DND-41 (cell line): ENCODE measurements around the gene SLC7A11.

Experiments
- ATAC-seq: fragments of 200-7000 bp; cut with Tn5 transposase; 3 replicates; pipeline ENCODE4 v1.9.1; 2021; ENCODE audit warnings: low read depth; ENCODE audit not compliant: insufficient read depth
- DNase-seq: peaks from one replicate; pipeline ENCODE4 v3.0.0-alpha.2; 2020
- H2AFZ ChIP-seq: 2 replicates; pipeline ENCODE4 v1.6.0; 2012; ENCODE audit warnings: low read depth, low read length
- H3K27ac ChIP-seq: 2 replicates; pipeline ENCODE4 v1.5.1; 2012; ENCODE audit warnings: low read length, inconsistent platforms
- H3K27me3 ChIP-seq: fragments of 200-600 bp; sonication (generic); 2 replicates; pipeline ENCODE4 v1.6.0; 2012; ENCODE audit warnings: low read length, mild to moderate bottlenecking, inconsistent platforms; ENCODE audit not compliant: insufficient read depth, poor library complexity
- H3K36me3 ChIP-seq: 2 replicates; pipeline ENCODE4 v1.5.1; 2012; ENCODE audit warnings: low read length, inconsistent platforms; ENCODE audit not compliant: insufficient read depth
- H3K4me1 ChIP-seq: 2 replicates; pipeline ENCODE4 v1.5.1; 2012; ENCODE audit warnings: mild to moderate bottlenecking, low read length; ENCODE audit not compliant: insufficient read depth
- H3K4me2 ChIP-seq: 2 replicates; pipeline ENCODE4 v1.6.0; 2012; ENCODE audit warnings: mild to moderate bottlenecking, moderate library complexity, low read length, inconsistent platforms; ENCODE audit not compliant: insufficient read depth
- H3K4me3 ChIP-seq, 2 experiments: fragments of 200-600 bp in 1 of 2; shearing (Covaris generic) in 1 of 2; 2 replicates each; pipeline ENCODE4 v1.5.1; 2012 to 2016; ENCODE audit warnings: inconsistent platforms in 2 of 2, low read length in 2 of 2, mild to moderate bottlenecking in 2 of 2, low read depth in 1 of 2, moderate library complexity in 1 of 2
- H3K79me2 ChIP-seq: 2 replicates; pipeline ENCODE4 v1.6.0; 2012; ENCODE audit warnings: low read length, inconsistent platforms; ENCODE audit not compliant: insufficient read depth
- H3K9ac ChIP-seq: 2 replicates; pipeline ENCODE4 v1.6.0; 2012; ENCODE audit warnings: low read depth, mild to moderate bottlenecking, inconsistent platforms, low read length, moderate library complexity
- H3K9me3 ChIP-seq: 2 replicates; pipeline ENCODE4 v1.5.1; 2012; ENCODE audit warnings: low read length, moderate library complexity, mild to moderate bottlenecking, inconsistent platforms; ENCODE audit not compliant: insufficient read depth, severe bottlenecking
- H4K20me1 ChIP-seq: 2 replicates; pipeline ENCODE4 v1.6.0; 2012; ENCODE audit warnings: low read length; ENCODE audit not compliant: insufficient read depth
- CTCF ChIP-seq: IDR thresholded peaks from 2 replicates; pipeline ENCODE4 v1.5.1; 2012; ENCODE audit warnings: borderline replicate concordance, low read length, moderate library complexity, mild to moderate bottlenecking; ENCODE audit not compliant: poor library complexity, severe bottlenecking; ENCODE audit errors: extremely low read depth
- EZH2 ChIP-seq: IDR thresholded peaks from 3 replicates; pipeline ENCODE4 v1.6.1; 2012; ENCODE audit warnings: borderline replicate concordance, low read depth, mild to moderate bottlenecking, moderate library complexity, low read length, inconsistent platforms; ENCODE audit not compliant: severe bottlenecking

The SLC7A11 gene

GRCh38 chr4:138158746-138159297 is 83.3 kb downstream of the SLC7A11 start:
- Histone ChIP-seq H2AFZ (no peak overlapping the region), H3K27me3 (no peaks in the 10 kb centered on the region), H3K36me3 (no peaks in the 10 kb centered on the region), H3K9me3 (no peaks in the 10 kb centered on the region), H3K4me1 (no peaks in the 10 kb centered on the region), H3K4me3 (no peak overlapping the region), H4K20me1 (no peaks in the 10 kb centered on the region), H3K4me2 (no peak overlapping the region), H3K79me2 (no peaks in the 10 kb centered on the region), H3K9ac (no peak overlapping the region), H3K27ac (no peak overlapping the region)
- ATAC-seq = no peak
- TF ChIP-seq EZH2 = no peak
- TF ChIP-seq CTCF = no peak
- DNase-seq = no peak

DNA sequence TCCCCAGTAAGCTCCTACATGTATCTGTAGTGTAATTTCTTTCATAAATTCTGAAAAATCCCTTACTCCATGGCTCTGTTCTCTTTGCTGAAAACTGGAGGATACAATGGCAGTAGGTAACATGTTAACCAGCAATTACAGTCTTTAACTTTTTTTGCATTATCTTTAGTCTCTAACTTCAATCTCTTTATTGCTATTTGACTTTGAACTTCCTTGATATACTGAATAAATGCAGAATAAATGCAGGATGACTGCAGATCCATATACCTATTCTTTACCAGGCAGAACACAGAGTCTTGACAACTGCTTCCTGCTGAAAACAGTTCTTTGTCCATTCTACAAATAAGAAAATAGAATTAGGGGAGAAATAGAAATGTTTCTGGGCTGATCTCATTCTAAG is 101.3 kb downstream of the SLC7A11 start:
- no peak overlapping the region for H3K27ac ChIP-seq
- H3K27me3 ChIP-seq = no peaks in the 10 kb centered on the region
- H3K4me3 ChIP-seq = no peak overlapping the region
- no peak overlapping the region for H3K9ac ChIP-seq
- H3K9me3 ChIP-seq = no peaks in the 10 kb centered on the region
- no peaks in the 10 kb centered on the region for H3K36me3 ChIP-seq
- TF ChIP-seq CTCF (no peak), EZH2 (no peak)
- ATAC-seq (no peak), DNase-seq (no peak)
- no peaks in the 10 kb centered on the region for H3K4me1 ChIP-seq
- H4K20me1 ChIP-seq = no peaks in the 10 kb centered on the region
- no peak overlapping the region for H3K4me2 ChIP-seq
- no peak overlapping the region for H2AFZ ChIP-seq
- H3K79me2 ChIP-seq = no peaks in the 10 kb centered on the region

DNA sequence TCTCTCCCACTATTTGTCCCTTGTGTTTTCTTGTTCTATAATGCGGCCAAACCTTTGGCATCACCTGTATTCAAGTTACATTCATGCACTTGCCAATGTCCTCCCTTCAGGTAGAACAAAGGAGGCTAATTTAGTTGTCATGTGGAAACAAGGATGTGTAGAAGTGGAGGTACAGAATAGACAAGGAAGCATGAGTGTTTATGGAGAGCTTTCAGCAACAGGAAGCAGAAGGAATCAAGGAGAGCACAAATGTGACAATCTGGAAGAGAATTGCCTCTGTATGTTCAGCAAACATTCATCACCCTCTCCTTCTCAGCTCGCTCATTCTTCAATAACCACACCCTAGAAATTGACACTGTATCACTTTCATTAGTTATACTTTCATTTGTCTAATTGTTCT is 103.4 kb downstream of the SLC7A11 start:
- Histone ChIP-seq H3K79me2 (no peaks in the 10 kb centered on the region), H3K27me3 (no peaks in the 10 kb centered on the region), H4K20me1 (no peaks in the 10 kb centered on the region), H3K9ac (no peak overlapping the region), H3K27ac (no peak overlapping the region), H3K36me3 (no peaks in the 10 kb centered on the region), H3K4me1 (no peaks in the 10 kb centered on the region), H3K9me3 (no peaks in the 10 kb centered on the region), H2AFZ (no peak overlapping the region), H3K4me2 (no peak overlapping the region), H3K4me3 (no peak overlapping the region)
- ATAC-seq (no peak), DNase-seq (no peak)
- TF ChIP-seq CTCF (no peak), EZH2 (no peak)

DNA sequence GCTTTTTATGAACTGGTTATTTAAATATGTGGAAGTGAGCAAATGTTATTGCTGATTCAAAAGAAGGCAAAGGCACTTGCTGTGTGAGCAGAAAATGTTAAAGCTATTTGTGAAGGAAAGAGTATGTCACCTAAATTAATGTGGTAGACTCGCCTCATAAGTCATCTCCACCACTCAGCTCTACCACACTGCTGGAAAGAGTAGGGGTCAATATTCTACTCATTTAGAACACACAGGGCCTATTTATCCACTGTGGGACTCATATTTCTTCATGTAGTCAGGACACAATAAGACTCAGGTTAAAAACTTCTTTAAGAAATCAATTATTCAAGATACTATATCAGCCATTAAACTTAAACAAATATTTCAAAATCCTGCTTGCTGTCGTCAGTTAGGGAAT is 106.5 kb downstream of the SLC7A11 start:
- Histone ChIP-seq H3K4me3 (no peak overlapping the region), H3K9me3 (no peaks in the 10 kb centered on the region), H3K9ac (no peak overlapping the region), H4K20me1 (no peaks in the 10 kb centered on the region), H2AFZ (no peak overlapping the region), H3K4me1 (no peaks in the 10 kb centered on the region), H3K27me3 (no peaks in the 10 kb centered on the region), H3K36me3 (no peaks in the 10 kb centered on the region), H3K27ac (no peak overlapping the region), H3K79me2 (no peaks in the 10 kb centered on the region), H3K4me2 (no peak overlapping the region)
- TF ChIP-seq EZH2 (no peak), CTCF (no peak)
- DNase-seq (no peak), ATAC-seq (no peak)
